IPS-NIHi7 (cell line): ENCODE results near the gene PTPN20.
A peak's percentile ranks its signal among the peaks of the same experiment; 100 is the strongest.

Source experiments
- DNase-seq: peaks from one replicate; pipeline ENCODE4 v3.0.0; 2012; ENCODE audit warnings: mixed read lengths; ENCODE audit errors: extremely low spot score

Gene PTPN20

DNA sequence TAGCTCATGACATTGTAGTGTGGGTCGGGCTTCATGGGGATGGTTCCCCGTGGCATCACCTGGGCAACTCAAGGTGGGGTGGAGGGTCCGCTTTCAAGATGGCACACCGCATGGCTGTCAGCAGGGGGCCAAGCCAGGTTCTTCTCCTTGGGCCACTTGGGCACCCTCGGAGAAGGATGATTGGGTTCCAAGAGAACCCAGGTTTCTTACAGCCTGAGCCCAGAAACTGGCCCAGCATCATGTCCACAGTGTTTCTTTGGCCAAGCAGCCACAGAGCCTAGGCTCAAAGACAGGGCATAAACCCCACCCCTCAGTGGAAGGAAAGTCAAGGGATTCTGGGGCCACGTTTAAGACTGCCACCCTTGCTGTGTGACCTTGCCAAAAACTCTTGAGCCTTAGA lies 110.6 kb downstream of the PTPN20 start:
- DNase-seq: no peak

DNA sequence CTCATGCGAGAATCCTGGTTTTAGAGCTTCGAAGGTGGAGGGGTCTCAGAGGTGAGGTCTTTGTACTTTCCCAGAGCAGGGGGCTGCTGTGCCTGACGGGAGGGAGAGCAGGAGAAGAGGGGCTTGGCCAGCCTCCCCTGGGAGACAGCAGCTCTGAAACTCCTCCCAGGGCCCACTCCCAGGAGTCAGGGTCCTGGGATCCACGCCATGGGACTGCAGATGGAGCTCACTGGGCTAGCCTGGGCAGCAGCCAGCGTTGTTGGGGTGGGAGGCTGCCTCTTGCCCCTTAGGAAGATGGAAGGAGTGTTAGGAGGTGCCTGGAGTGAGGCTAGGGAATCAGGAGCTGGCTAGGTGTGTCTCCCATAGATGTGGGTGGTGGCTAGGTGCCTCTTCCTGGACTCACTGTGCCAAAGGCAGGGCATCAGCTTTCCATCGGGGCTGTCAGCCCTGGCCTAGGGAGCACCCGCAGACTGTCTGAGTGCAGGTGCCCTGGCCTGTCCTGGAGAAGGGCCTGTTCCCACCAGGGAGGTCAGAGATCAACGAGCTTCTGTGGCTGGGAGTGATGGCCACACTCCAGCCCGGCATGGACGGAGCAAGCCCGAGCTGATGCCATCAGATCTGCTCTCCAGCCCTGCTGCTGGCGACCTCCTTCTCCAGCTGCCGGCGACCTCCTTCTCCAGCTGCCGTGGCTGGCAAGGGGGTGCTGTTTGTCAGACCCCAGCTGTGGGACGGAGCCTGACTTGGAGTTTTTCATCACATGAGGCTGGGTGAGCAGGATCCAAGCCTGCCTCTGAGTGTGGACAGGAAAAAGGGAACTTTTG lies 111.3 kb downstream of the PTPN20 start:
- DNase-seq: no peak

DNA sequence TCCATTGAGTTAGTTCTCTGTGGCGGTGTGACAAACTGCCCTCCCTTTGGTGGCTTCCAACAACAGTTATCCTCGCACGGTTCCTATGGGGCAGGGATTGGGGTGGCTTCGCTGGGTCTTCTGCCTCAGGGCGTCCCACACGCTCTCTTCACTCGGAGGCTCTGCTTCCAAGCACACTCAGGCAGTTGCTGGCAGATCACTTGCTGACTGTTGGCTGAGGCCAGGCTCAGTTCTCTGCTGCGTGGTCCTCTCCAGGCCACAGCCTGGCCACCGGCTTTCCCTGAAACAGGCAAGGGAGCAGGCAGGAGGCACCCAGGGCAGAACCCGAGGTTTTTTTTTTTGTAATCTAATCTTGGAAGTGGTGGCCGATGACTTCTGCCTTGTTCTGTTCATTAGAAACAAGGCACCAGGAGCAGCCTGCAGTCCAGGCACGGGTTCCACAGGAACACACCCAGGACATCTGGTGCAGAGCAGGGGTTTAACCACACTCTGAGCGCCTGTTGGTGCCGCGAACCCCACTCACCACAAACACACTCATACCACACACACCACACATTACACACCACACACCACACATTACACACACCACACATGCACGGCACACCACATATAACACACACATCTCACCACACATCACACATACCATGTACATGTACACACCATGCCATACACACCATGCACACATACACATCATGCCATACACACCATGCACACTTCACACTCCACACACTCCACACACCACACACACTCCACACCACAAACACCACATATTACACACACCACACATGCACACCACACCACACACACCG lies 112.2 kb downstream of the PTPN20 start:
- DNase-seq: no peak

DNA sequence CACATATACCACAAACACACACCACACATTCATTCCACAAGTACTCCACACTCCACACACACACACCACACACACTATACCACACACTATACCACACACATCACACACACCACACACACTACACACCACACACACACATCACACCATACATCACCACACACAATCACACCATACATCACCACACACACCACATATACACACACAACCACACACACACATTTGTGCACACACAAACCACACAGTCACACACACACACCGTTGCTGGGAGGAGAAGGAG lies 112.8 kb downstream of the PTPN20 start:
- DNase-seq: no peak

DNA sequence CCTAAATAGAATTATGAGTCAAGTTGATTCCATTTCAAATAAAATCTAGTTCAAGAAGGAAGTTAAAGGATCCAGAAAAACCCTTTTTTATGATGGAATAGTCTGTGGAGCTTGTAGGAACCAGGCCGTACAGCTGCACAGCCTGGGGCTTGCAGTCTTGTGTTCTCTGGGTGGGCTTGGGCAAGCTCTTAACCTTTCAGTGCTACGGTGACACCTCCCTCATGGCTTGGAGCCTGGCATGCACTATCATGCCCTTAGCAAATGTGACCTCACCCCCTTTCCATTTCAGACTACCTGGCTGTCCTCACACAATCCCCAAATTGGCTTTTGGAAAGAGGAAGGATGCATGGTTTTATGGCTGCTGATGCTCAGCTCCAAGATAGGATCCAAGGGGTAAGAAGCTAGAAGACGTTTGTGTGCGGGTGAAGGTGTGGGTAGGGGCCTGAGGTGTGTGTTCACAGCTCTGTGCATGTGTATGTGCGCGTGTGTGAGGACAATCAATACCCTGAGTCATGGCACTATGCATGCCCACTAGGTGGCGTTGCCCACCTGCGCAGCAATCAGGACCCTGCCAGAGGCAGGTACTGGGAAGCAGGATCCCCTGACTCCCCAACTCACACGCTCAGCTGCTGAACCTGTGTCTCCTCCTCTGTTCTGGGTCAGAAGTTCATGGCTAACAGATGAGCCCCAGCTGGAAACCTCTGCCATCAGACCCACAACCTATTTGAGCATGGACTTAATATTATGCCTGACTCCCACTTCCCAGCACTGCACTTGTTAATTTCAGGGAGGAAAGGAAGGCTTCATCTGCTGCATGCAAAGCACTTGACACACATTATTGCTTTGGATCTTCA lies 113.4 kb downstream of the PTPN20 start:
- peak; percentile 91 for DNase-seq

DNA sequence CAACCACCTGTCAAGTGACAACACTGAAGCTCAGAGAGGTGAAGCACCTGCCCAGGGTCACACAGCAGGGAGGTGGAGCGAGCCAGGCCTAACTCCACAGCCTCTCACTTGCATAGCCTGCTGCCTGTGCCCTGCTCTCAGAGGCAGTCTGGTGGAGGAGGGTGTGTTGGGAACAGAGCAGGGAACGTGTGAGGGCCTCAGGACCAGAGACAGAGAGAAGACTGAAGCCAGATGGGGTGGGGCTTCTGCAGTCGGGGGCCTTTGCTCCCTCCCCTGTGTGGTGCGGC lies 114.0 kb downstream of the PTPN20 start:
- DNase-seq: no peak

DNA sequence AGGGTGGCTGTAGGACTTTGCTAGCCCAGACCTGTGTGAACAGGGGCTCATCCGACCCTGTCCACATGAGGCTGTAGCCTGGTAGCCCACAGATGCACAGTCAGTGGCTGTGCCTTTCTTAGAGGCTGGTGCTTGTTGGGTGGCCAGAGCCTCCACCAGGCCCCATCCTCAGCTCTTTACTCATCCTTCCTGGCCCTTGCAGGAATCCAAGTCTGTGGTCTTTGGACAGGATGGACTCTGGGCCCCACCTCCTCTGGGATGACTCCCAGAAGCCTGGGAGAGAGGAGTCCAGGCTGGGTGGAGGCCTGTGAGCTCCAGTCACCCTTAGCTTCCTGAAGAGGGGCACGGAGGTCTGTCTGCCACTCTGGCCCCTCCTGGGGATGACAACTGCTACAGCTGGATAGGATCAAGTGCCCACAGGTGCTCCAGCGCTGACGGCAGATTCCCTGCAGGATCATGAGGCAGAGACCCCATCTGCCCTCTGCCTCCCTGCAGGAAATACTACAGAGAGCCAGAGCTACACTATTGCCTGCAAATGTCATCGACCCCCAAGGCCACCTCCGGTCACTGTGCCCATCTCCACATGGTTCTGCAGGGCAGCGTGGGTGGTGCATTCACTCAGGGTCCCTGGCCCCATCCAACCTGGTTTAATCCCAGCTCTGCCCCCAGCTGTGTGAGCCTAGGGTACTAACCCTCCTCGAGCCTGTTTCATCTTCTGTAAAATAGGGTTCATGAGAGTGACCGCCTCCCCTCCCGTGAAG lies 114.5 kb downstream of the PTPN20 start:
- DNase-seq: no peak

DNA sequence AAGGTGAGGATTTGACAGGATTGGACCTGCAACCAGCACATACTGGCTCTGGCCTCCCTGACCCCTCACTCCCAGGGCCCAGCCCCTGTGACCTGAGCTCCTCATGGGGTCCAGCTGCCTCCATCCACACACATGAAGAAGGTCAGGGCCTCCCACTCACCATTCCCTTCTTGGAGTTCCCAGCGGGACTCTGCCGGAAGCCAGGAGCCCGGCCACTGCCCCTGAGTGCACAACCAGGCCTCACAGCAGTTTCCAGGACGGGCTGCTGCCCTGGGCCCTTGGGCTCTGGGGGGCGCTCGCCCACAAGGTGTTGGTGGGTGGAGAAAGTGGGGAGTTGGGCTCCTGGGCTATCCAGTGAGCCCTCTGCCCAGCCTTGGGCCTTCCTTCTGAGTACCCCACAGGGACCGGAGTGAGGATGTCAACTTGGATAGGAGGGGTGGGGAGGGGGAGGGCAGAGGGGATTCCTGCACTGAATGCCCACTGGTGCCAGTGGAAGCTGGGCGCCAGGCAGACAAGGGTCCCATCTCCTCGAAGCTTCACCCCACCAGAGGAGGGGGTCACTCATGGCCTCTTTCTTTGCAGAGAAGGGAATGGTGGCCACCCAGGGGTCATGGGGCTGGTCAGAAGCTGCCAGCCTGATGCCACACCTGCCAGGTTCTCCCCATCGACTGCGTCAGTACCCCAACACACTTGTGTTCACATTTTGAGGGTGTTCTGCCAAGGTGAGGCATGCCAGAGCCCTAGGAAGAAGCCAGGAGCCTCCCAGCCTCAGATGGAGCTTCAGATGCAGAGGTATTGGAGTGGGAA lies 115.3 kb downstream of the PTPN20 start:
- DNase-seq: no peak

DNA sequence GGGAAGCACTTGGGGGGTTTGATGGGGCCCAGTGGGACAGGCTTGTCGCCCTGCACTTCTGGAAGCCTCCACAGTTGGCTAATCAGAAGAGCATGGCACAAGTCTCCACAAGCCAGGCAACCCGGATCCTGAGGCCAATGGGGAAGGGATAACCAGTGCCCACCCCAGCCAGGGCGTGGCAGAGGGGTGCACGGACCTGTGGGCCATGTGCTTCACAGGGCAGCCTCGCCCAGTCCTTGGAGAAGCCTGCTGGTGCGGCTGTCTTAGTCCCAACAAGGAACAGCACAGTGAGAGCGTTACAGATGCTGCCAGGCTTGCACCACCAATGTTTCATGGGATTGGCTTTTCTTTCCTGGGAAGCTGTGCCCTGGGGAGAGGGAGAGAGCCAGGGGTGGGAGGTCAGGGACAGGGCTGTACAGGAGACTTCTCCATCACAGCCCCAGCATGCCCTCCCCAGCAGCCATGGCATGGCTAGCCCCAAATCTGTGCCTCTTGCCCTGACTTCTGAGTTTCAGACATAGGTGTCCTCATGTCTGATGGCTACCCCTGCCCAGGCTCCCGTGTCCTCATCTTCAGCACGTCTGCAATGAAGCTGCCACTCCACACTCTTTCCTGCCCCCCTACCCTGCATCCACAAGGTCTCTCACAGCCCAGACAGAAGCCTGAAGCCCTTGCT lies 116.0 kb downstream of the PTPN20 start:
- DNase-seq: no peak

DNA sequence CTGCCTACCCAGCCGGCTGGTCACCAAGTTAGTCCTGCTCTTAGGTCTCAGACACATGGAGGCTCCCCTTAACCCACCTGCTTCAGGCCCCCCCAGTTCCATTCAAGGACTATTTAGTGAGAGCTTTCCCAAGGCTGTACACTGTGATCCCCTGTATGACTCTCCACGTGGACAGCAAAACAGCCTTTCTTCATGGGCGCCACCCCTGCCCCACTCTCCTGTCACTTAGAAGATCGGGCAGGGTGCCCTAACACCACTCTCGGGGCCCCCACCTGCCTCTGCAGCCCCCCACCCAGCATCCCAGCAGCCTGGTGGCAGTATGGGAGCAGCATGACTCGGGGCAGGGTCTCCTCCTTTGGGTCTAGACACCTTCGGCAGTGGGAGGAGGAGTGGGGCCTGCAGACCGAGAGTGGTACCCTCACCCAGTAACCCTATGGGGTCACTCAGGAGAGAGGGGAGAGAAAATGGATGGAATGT lies 116.6 kb downstream of the PTPN20 start:
- DNase-seq: no peak

DNA sequence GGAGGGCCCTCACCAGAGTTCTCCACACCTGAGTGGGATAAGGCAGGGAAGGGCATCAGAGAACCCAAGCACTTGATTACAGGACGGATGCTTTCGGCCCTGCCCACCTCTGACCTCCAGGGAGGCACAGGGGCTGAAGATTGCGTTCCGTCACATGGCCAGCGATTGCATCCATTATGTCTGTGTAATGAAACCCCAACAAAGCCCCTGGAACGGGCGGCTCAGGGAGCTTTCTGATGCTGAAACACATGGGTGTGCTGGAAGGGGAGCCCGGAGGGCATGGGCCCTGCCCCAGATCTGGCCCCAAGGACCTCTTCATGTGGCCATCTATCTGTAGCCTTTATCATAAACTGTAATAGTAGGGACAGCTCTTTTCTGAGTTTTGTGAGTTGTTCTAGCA lies 117.2 kb downstream of the PTPN20 start:
- DNase-seq: no peak

DNA sequence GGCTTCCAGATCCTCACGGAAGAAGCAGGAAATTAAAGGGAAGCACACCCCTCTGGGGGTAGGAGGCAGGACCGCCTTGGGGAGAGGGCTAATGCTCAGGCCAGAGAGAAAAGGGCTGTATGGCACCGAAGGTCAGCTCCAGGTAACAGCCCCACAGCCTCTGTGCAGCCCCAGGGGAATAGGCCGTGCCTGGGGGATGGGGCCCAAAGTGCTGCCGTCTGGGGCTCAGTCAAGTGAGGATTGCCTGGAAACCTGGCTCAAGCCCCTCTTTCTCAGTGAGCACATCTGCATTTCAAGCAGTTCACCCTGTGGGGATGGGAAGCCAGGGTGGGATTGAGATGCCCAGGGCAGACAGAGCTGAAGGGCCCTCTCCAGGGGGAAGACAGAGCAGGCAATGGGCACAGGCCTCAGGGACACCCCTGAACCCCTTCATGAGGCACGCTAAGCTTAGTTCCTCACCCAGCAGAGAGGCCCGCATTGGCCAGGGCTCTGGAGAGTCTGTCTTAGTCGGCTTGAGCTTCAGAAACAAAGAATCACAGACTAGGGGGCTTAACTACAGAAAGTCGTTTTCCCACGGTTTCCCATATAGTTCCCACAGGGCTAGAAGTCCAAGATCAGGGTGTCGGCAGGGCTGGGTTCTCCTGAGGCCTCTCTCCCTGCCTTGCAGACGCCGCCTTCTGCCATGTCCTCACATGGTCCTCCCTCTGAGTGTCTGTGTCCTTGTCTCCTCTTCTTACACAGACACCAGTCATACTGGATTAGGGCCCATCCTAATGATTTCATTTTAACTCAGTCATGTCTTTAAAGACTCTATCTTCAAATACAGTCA lies 118.2 kb downstream of the PTPN20 start:
- no peak for DNase-seq

DNA sequence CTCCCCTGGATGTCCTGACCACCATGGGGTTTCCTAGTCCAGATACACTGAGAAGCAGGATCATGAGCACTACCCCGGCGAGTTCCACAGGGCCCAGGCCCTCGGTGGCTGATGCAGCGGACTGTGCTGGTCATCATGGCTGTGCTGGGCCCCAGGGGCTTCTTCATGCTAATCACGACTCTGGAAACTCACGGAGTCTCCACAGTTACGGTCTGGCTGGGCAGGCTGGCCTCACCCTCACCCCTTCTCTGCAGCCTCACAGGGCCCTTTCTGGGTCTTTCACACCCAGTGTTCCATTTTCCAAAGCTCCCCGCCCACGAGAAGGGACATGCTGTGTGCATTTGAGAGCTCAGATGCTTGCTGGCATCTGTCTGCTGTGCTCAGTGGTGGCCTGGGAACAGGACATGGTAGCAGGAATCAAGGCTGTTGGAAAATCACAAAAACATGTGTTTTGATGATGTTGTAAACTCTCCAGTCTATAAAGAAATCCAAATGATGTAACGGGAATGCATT lies 119.0 kb downstream of the PTPN20 start:
- no peak for DNase-seq

DNA sequence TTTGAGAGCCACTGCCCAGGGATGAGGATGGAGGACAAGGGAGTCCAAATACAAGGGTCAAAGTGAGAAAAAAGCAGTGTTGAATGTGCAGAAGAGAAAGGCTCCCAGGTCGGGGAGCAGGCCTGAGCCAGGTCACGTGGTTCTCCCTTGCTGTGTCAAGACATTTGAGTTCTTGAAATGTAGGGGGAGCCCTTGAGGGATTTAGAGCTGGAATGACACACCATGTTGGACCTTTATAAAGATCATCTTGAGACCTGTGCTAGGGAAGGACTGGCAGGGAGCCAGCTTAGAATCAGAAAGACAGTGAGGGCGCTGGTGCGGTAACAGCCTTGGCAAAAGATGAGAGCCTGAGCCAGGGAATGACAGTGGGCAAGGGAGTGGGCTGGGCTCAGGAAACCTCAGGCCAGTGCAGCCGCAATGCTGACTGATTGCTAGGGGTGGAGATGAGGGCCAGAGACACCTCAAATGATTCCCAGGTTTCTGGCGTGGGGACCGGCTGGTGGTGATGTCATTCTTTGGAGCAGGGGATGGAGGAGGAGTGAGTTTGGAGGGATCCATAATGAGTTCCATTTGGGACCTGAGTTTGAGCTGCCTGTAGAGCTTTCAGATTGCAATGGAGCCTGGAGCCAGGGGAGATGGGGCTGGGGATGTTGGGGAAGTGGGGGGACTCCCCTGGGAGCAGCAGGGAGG lies 120.1 kb downstream of the PTPN20 start:
- DNase-seq: peak; percentile 62

DNA sequence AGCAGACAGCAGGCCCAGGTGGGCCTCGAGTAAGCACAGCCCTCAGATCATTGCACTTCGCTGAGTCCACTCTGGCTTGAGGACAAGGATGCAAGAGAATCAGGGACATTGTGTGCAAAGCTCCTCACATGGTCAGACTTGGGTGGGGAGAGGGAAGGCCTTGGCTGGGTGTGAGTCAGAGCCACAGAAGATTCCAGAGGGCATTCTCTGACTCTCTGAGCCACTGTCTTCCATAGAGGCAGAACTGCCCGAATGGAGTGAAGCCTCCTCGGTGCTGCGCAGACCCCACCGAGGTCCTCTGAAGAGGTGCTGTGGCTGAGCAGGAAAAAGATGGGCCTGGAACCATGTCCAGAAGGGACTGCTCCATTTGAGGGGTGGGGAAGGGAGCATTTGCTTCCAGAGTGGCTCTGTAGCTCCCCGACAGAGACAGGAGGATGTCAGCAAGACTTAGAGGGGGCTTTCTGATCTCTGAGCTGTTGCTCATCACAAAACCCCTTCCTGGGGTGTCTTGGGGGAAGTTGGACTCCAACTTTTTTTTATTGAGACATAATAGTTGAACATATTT lies 120.8 kb downstream of the PTPN20 start:
- DNase-seq: no peak

DNA sequence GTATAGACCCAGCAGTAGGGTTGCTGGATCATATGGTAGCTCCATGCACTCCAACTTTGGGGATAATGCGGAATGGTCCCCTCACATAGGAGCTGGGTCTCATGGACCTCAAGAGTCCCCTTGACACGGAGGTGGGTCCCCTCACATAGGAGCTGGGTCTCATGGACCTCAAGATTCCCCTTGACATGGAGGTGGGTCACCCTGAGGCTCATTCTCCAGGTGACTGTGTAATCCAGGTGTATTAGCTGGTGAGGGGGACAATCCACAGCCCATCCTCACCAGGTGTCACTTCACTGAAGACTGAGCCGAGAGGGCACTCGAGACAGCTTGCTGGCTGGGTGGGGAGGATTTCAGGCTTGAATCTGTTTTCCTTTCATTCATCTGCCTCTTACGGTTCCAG lies 121.9 kb downstream of the PTPN20 start:
- no peak for DNase-seq

DNA sequence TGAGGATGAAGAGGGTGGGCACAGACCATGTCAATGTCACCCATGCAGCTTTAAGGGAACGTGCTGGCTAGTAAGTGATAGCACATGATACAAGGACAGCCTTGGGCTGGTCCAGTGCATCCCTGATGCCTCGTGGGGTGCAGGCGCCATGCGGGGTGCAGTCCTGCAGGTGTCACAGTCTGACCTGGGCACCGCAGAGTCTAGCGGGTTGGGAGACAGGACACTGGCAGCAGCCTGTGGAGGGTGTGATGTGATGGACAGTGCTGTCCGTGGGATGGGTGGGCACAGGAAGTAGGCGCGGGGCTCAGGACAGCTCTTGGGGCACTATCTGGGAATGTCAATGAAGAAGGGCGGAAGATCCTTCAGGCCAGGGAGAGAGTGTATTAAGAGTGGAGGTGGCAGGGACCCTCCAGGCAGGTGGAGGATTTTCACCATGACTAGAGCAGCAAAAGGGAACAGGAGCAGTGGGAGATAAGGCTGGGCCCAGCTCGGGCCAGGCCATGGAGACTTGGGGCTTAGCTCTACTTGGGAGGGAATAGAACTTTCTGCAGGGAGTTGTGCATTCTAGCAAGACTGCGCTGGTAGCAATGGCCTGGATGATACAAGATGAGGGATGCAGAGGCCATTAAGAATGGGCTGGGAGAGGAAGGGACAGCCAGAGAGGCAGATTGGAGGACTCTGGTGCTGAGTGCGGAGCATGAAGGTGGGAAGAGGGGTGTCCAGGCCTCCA lies 122.5 kb downstream of the PTPN20 start:
- no peak for DNase-seq
